SK-N-SH (cell line): Measurements from ENCODE around the gene FNDC10. TPM values are rescaled to one million over a fixed set of nuclear protein-coding genes. Genes with fewer than 3 reads are reported as not detected.

ENCODE experiments used
- CTCF ChIA-PET: fragments of 300-600, 350-600 bp; formaldehyde crosslinking; extraction: SDS; loops from one replicate; lab custom pipeline; 2021; lab: Yijun Ruan, JAX
- POLR2A ChIA-PET: fragments of 350-600 bp; sonication (Branson Sonifier 250); formaldehyde crosslinking; extraction: SDS; loops from one replicate; lab custom pipeline; 2020; ENCODE audit warnings: antibody characterized with exemption, inconsistent platforms; lab: Yijun Ruan, JAX
- DNase-seq: peaks from one replicate; pipeline ENCODE4 v3.0.0; 2012
- H2AFZ ChIP-seq: fragments of 200-600 bp; sonication (generic); 2 replicates; pipeline ENCODE4 v1.8.1; 2016; ENCODE audit warnings: antibody characterized with exemption, mild to moderate bottlenecking, low read depth
- H3F3A ChIP-seq: fragments of 200-600 bp; sonication (generic); replicated peaks from 2 replicates; pipeline ENCODE3; 2016; ENCODE audit warnings: antibody characterized with exemption, mild to moderate bottlenecking; ENCODE audit not compliant: insufficient read depth
- H3K27ac ChIP-seq, 2 experiments: fragments of 200-500 bp in 1 of 2; fragments of 200-600 bp in 1 of 2; sonication (Bioruptor generic) in 1 of 2; sonication (generic), shearing (Covaris generic) in 1 of 2; 2 replicates each; pipeline versions ENCODE4 v1.5.1 to v1.6.1; 2014 to 2016; ENCODE audit warnings: low read depth in 2 of 2, inconsistent platforms in 1 of 2, low read length in 1 of 2, mild to moderate bottlenecking in 1 of 2, mixed read lengths in 1 of 2
- H3K27me3 ChIP-seq: fragments of 200-600 bp; sonication (generic), shearing (Covaris generic); 2 replicates; pipeline ENCODE4 v1.6.1; 2016; ENCODE audit warnings: mixed run types; ENCODE audit not compliant: insufficient read depth
- H3K36me3 ChIP-seq, 2 experiments: fragments of 200-500 bp in 1 of 2; fragments of 200-600 bp in 1 of 2; sonication (Bioruptor generic) in 1 of 2; sonication (generic) in 1 of 2; replicated peaks in 1 of 2; 2 replicates each; pipeline versions ENCODE3 to v1.5.1; 2014 to 2016; ENCODE audit warnings: low read length in 1 of 2, mild to moderate bottlenecking in 1 of 2; ENCODE audit not compliant: insufficient read depth in 2 of 2, control insufficient read depth in 1 of 2
- H3K4me1 ChIP-seq, 2 experiments: fragments of 200-500 bp in 1 of 2; fragments of 200-600 bp in 1 of 2; sonication (Bioruptor generic) in 1 of 2; sonication (generic), shearing (Covaris generic) in 1 of 2; 2 replicates each; pipeline versions ENCODE4 v1.5.1 to v1.6.1; 2014 to 2016; ENCODE audit warnings: low read depth in 1 of 2, low read length in 1 of 2, mixed run types in 1 of 2; ENCODE audit not compliant: insufficient read depth in 2 of 2, control insufficient read depth in 1 of 2
- H3K4me2 ChIP-seq: fragments of 200-600 bp; sonication (generic), shearing (Covaris generic); 2 replicates; pipeline ENCODE4 v1.6.1; 2017; ENCODE audit warnings: mixed run types
- H3K4me3 ChIP-seq, 2 experiments: fragments of 200-500 bp in 1 of 2; fragments of 200-600 bp in 1 of 2; sonication (Bioruptor generic) in 1 of 2; sonication (generic), shearing (Covaris generic) in 1 of 2; 2 replicates each; pipeline versions ENCODE4 v1.5.1 to v1.8.1; 2014 to 2016; ENCODE audit warnings: low read depth in 2 of 2, inconsistent platforms in 1 of 2, low read length in 1 of 2, mild to moderate bottlenecking in 1 of 2, mixed read lengths in 1 of 2, moderate library complexity in 1 of 2
- H3K79me2 ChIP-seq: fragments of 200-600 bp; sonication (generic); 2 replicates; pipeline ENCODE4 v1.8.1; 2017; ENCODE audit warnings: mild to moderate bottlenecking; ENCODE audit not compliant: insufficient read depth
- H3K9ac ChIP-seq: fragments of 200-600 bp; sonication (generic); 2 replicates; pipeline ENCODE4 v1.6.1; 2017; ENCODE audit warnings: mixed run types
- H3K9me2 ChIP-seq: fragments of 200-600 bp; sonication (generic); 2 replicates; pipeline ENCODE4 v1.6.1; 2017; ENCODE audit warnings: mixed run types
- H3K9me3 ChIP-seq: fragments of 200-600 bp; sonication (generic); 2 replicates; pipeline ENCODE4 v1.6.1; 2017; ENCODE audit warnings: mixed run types, mild to moderate bottlenecking, moderate library complexity
- H4K20me1 ChIP-seq: fragments of 200-600 bp; sonication (generic); 2 replicates; pipeline ENCODE4 v1.6.1; 2017; ENCODE audit warnings: mild to moderate bottlenecking, mixed run types; ENCODE audit not compliant: insufficient read depth
- CHD2 ChIP-seq: fragments of 150-350 bp; IDR thresholded peaks from 2 replicates; pipeline ENCODE4 v1.6.1; 2018; ENCODE audit warnings: low read length; ENCODE audit not compliant: partially characterized antibody
- EP300 ChIP-seq, 2 experiments: IDR thresholded peaks; 2 replicates each; pipeline versions ENCODE4 v1.4.0 to v1.6.1; 2012; ENCODE audit warnings: borderline replicate concordance in 1 of 2, low read depth in 1 of 2, low read length in 1 of 2
- EZH2phosphoT487 ChIP-seq: fragments of 200-600 bp; sonication (generic); IDR thresholded peaks from 2 replicates; pipeline ENCODE4 v1.6.1; 2017; ENCODE audit warnings: low read depth, mixed run types, mild to moderate bottlenecking, antibody characterized with exemption, moderate library complexity, borderline replicate concordance
- FOSL2 ChIP-seq: IDR thresholded peaks from 2 replicates; pipeline ENCODE4 v1.4.0; 2012; ENCODE audit warnings: low read depth, mild to moderate bottlenecking, moderate library complexity, borderline replicate concordance
- FOXJ3 ChIP-seq: sonication (generic); formaldehyde crosslinking; IDR thresholded peaks from 2 replicates; pipeline ENCODE4 v1.5.1; 2020; ENCODE audit warnings: mild to moderate bottlenecking, missing genetic modification reagents
- GABPA ChIP-seq: IDR thresholded peaks from 2 replicates; pipeline ENCODE4 v1.4.0; 2012; ENCODE audit warnings: low read depth, mild to moderate bottlenecking
- GATA2 ChIP-seq: sonication (generic); formaldehyde crosslinking; IDR thresholded peaks from 2 replicates; pipeline ENCODE4 v1.5.0; 2020; ENCODE audit warnings: mild to moderate bottlenecking, missing genetic modification reagents
- JUND ChIP-seq: IDR thresholded peaks from 2 replicates; pipeline ENCODE4 v1.4.0; 2012
- MEF2A ChIP-seq: IDR thresholded peaks from 2 replicates; pipeline ENCODE4 v1.4.0; 2012; ENCODE audit warnings: low read depth, borderline replicate concordance
- MXI1 ChIP-seq: IDR thresholded peaks from 2 replicates; pipeline ENCODE4 v1.6.1; 2012; ENCODE audit warnings: mild to moderate bottlenecking, low read depth, low read length, improper control_type of control experiment
- RAD21 ChIP-seq: IDR thresholded peaks from 2 replicates; pipeline ENCODE4 v1.6.1; 2012; ENCODE audit warnings: mild to moderate bottlenecking, low read length
- RCOR1 ChIP-seq: fragments of 150-350 bp; IDR thresholded peaks from 2 replicates; pipeline ENCODE4 v1.6.1; 2017; ENCODE audit warnings: antibody characterized with exemption, low read length
- RFX5 ChIP-seq: IDR thresholded peaks from 2 replicates; pipeline ENCODE4 v1.6.1; 2012; ENCODE audit warnings: mild to moderate bottlenecking, improper control_type of control experiment, low read length
- RXRA ChIP-seq: IDR thresholded peaks from 2 replicates; pipeline ENCODE4 v1.4.0; 2012; ENCODE audit warnings: low read depth, mild to moderate bottlenecking, borderline replicate concordance
- SIN3A ChIP-seq: IDR thresholded peaks from 2 replicates; pipeline ENCODE4 v1.6.1; 2012; ENCODE audit warnings: low read depth, mild to moderate bottlenecking, low read length, moderate library complexity, borderline replicate concordance
- TAF1 ChIP-seq: IDR thresholded peaks from 2 replicates; pipeline ENCODE4 v1.6.1; 2012; ENCODE audit warnings: low read depth, mild to moderate bottlenecking, low read length, moderate library complexity, borderline replicate concordance
- TCF12 ChIP-seq: IDR thresholded peaks from 2 replicates; pipeline ENCODE4 v1.4.0; 2012
- YY1 ChIP-seq: IDR thresholded peaks from 2 replicates; pipeline ENCODE4 v1.4.0; 2012; ENCODE audit warnings: low read depth, mild to moderate bottlenecking
- WGBS: methylation state at CpG from one replicate; pipeline ENCODE4 v1.1.6; 2017; ENCODE audit warnings: low lambda C conversion rate; 5-methylcytosine and 5-hydroxymethylcytosine counted together
- polyA plus RNA-seq, 3 experiments: library from polyadenylated mRNA; depleted of rRNA; stranded (reverse); fragments of >200 nt; gene quantifications; 2 replicates each; pipeline ENCODE4 v1.2.3, GENCODE V29; 2012
- TF ChIP-seq, protein P1 (sequence below): fragments of 150-350 bp; IDR thresholded peaks from 2 replicates; pipeline ENCODE4 v1.6.1; 2016; ENCODE audit warnings: mild to moderate bottlenecking, low read depth, low read length
- TF ChIP-seq, protein P2 (sequence below): fragments of 200-600 bp; sonication (generic); IDR thresholded peaks from 2 replicates; pipeline ENCODE4 v1.6.1; 2017; ENCODE audit warnings: antibody characterized with exemption, mild to moderate bottlenecking, moderate library complexity
- TF ChIP-seq, protein P3 (sequence below): IDR thresholded peaks from 2 replicates; pipeline ENCODE4 v1.4.0; 2012; ENCODE audit warnings: low read depth, borderline replicate concordance
- TF ChIP-seq, protein P4 (sequence below): IDR thresholded peaks from 2 replicates; pipeline ENCODE4 v1.6.1; 2012; ENCODE audit warnings: mild to moderate bottlenecking, low read depth, low read length, moderate library complexity

Gene FNDC10
- polyA plus RNA-seq, 1 of the 3 experiments (the other 2 are of a cell fraction): 6.7 TPM

DNA sequence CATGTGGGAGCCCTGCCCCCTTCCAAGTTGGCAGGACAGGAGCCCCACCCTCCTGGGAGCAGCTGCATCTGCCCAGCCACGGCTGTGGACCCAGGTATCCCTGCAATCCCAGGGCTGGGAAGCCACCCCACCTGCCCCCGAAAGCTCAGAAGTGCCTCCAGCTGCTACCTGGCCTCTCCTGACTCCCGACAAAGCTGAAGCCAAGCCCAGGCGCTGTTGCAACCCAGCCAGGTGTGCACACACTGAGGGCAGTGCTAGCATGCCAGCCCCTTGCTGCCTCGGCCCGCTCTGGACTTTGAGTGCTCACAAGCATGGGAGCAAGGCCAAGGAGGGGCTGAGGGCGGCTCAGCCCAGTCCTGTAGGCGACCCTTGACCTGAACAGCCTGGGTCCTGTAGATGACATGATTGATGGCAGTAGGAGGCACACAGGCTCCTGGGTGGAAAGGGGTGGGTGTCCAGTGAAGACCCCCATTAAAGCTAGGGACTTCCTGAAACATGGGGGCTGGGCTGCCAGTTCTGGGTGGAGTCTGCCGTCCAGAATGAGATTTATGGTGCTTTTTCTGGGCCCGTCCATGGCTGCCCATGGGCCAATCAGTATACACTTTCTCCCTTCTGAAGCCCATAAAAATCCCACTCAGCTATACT lies 22.4 kb downstream of the FNDC10 start (continued):
- TF ChIP-seq EP300 (IDR thresholded peaks at IDR 0.05; ENCODE audit: borderline replicate concordance in 1 of 2, low read depth in 1 of 2, low read length in 1 of 2) (no peak), RCOR1 (no peak)

DNA sequence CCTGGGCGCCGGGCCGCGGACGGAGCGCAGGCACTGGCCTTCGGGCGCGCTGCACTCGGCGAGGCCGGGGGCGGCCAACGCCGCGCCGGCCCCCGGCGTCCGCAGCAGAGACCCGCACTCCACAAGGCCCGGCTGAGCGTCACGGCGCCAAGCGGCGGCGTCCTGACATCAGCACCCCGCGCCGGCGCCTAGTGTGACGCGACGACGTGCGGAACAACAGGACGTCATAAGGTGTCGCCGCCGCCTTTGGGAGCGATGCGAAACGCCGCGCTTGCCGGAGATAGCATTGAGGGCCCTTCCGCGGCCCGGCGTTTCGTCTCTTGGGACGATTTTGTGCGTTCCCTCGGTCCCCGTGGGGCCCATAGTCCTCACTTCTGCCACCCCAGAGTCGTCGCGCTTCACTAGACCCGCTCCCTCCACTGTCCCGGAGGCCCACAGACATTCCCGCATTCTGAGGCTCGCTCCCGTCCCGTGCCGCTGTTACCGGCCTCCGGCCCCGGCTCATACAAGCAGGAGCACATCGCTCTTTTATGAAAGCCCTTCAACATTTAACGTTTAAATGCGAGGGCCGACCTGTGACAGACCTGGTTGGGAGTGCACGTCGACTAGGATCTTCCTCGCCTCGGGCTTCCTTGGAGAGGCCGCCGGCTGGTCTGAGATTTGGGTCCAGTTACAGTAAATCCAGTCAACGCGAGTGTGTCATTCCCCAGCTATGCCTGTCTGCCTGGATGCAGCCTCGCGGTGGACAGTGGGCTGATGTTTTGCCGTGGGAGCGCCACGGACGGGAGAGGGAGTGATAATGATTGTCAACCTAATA lies 25.0 kb downstream of the FNDC10 start, which contains the start of gene SSU72:
Gene SSU72 (minus strand): TSS at position 143 of the 817 bp plus-strand sequence. CDS start 306 bp downstream, outside the sequence.
- POLR2A ChIA-PET: no interaction called here
- no peaks in the 10 kb centered on the region for H3K9me2 ChIP-seq
- WGBS: 1% methylated on average over 40 of the region's 87 CpGs
- TF ChIP-seq YY1 (no peak), GABPA (peak; percentile 58), EZH2phosphoT487 (no peak), RCOR1 (no peak; the same call in 1 of the 2 replicates), SIN3A (no peak; the same call in 1 of the 2 replicates), FOSL2 (no peak), TCF12 (no peak), RFX5 (no peak), CHD2 (peak; percentile 79), RAD21 (no peak), MXI1 (peak; percentile 22; the same call in 1 of the 2 replicates), JUND (no peak), TAF1 (peak; percentile 73; the same call in 1 of the 2 replicates), MEF2A (no peak), RXRA (no peak), GATA2 (CRISPR knock-in tag) (no peak), FOXJ3 (CRISPR knock-in tag) (peak; percentile 41; the same call in 1 of the 2 replicates)
- TF ChIP-seq, protein P1, sequence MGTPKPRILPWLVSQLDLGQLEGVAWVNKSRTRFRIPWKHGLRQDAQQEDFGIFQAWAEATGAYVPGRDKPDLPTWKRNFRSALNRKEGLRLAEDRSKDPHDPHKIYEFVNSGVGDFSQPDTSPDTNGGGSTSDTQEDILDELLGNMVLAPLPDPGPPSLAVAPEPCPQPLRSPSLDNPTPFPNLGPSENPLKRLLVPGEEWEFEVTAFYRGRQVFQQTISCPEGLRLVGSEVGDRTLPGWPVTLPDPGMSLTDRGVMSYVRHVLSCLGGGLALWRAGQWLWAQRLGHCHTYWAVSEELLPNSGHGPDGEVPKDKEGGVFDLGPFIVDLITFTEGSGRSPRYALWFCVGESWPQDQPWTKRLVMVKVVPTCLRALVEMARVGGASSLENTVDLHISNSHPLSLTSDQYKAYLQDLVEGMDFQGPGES: no peak
- TF ChIP-seq, protein P2, sequence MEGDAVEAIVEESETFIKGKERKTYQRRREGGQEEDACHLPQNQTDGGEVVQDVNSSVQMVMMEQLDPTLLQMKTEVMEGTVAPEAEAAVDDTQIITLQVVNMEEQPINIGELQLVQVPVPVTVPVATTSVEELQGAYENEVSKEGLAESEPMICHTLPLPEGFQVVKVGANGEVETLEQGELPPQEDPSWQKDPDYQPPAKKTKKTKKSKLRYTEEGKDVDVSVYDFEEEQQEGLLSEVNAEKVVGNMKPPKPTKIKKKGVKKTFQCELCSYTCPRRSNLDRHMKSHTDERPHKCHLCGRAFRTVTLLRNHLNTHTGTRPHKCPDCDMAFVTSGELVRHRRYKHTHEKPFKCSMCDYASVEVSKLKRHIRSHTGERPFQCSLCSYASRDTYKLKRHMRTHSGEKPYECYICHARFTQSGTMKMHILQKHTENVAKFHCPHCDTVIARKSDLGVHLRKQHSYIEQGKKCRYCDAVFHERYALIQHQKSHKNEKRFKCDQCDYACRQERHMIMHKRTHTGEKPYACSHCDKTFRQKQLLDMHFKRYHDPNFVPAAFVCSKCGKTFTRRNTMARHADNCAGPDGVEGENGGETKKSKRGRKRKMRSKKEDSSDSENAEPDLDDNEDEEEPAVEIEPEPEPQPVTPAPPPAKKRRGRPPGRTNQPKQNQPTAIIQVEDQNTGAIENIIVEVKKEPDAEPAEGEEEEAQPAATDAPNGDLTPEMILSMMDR: no peak
- TF ChIP-seq, protein P3, sequence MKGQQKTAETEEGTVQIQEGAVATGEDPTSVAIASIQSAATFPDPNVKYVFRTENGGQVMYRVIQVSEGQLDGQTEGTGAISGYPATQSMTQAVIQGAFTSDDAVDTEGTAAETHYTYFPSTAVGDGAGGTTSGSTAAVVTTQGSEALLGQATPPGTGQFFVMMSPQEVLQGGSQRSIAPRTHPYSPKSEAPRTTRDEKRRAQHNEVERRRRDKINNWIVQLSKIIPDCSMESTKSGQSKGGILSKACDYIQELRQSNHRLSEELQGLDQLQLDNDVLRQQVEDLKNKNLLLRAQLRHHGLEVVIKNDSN: 0 out of 2 replicates have a peak, but pooled peaks have one; percentile 2
- TF ChIP-seq, protein P4, sequence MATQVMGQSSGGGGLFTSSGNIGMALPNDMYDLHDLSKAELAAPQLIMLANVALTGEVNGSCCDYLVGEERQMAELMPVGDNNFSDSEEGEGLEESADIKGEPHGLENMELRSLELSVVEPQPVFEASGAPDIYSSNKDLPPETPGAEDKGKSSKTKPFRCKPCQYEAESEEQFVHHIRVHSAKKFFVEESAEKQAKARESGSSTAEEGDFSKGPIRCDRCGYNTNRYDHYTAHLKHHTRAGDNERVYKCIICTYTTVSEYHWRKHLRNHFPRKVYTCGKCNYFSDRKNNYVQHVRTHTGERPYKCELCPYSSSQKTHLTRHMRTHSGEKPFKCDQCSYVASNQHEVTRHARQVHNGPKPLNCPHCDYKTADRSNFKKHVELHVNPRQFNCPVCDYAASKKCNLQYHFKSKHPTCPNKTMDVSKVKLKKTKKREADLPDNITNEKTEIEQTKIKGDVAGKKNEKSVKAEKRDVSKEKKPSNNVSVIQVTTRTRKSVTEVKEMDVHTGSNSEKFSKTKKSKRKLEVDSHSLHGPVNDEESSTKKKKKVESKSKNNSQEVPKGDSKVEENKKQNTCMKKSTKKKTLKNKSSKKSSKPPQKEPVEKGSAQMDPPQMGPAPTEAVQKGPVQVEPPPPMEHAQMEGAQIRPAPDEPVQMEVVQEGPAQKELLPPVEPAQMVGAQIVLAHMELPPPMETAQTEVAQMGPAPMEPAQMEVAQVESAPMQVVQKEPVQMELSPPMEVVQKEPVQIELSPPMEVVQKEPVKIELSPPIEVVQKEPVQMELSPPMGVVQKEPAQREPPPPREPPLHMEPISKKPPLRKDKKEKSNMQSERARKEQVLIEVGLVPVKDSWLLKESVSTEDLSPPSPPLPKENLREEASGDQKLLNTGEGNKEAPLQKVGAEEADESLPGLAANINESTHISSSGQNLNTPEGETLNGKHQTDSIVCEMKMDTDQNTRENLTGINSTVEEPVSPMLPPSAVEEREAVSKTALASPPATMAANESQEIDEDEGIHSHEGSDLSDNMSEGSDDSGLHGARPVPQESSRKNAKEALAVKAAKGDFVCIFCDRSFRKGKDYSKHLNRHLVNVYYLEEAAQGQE: 0 out of 2 replicates have a peak, but pooled peaks have one; percentile 19

More for the DNA sequence above, 25.0 kb downstream of the FNDC10 start, which contains the start of gene SSU72:
- no peaks in the 10 kb centered on the region; the same call in 1 of the 2 replicates for H3K27me3 ChIP-seq
- no peaks in the 10 kb centered on the region for H3K9me3 ChIP-seq
- H3K79me2 ChIP-seq: peaks cover 45% of the 10 kb centered on the region
- peak within 1 kb of the TSS; percentile 67; the same call in 1 of the 2 replicates for H2AFZ ChIP-seq
- peak; percentile 95 for DNase-seq
- H4K20me1 ChIP-seq: peaks cover 17% of the 10 kb centered on the region
- peak within 1 kb of the TSS; percentile 73 to 86 for H3K4me3 ChIP-seq
- peaks cover 14% of the 10 kb centered on the region for H3F3A ChIP-seq
- peak within 1 kb of the TSS; percentile 84 for H3K4me2 ChIP-seq
- peak within 1 kb of the TSS; percentile 94 to 97 for H3K27ac ChIP-seq
- peaks cover 2 to 9% of the 10 kb centered on the region in 2 experiments for H3K36me3 ChIP-seq
- peaks cover 0 to 7% of the 10 kb centered on the region in 2 experiments; a peak in 1 of 4 replicates for H3K4me1 ChIP-seq
- peak within 1 kb of the TSS; percentile 98 for H3K9ac ChIP-seq
- CTCF ChIA-PET: interaction anchor here (1.1 to 1.3 kb wide), 2 partner anchors 11 to 22 kb away, joined by 3 read pairs; no protein-coding TSS in a partner anchor
